ENCODE data around the gene ANKS3.

GRCh38 chr16:4723071-4723767 lies 10.9 kb downstream of the ANKS3 start:
- no peak for TF ChIP-seq TAF1 (IDR thresholded peaks at IDR 0.05; ENCODE audit: borderline replicate concordance, low read depth, low read length)
- TF ChIP-seq POLR2AphosphoS5 (IDR thresholded peaks at IDR 0.05; ENCODE audit: low read depth, low read length): no peak
- TF ChIP-seq POLR2A (IDR thresholded peaks at IDR 0.05; ENCODE audit: low read depth, low read length): no peak

Data from GM12892 (cell line).